WTC11 (cell line): ENCODE data around the gene MPPE1. TPM values are rescaled to one million over a fixed set of nuclear protein-coding genes. Genes with fewer than 3 reads are reported as not detected.
A peak's percentile ranks its signal among the peaks of the same experiment; 100 is the strongest.

ENCODE experiments used
- ATAC-seq: fragments of 200-7000 bp; cut with Tn5 transposase; 2 replicates; pipeline ENCODE4 v1.10.0; 2021; ENCODE audit warnings: mild to moderate bottlenecking, moderate library complexity
- CTCF ChIA-PET: fragments of 300-600 bp; sonication (Branson Sonifier 250); formaldehyde crosslinking; loops from one replicate; lab custom pipeline; 2021; ENCODE audit warnings: antibody characterized with exemption; lab: Charles Lee
- POLR2A ChIA-PET: fragments of 350-600 bp; sonication (Branson Sonifier 250); formaldehyde crosslinking; loops from one replicate; lab custom pipeline; 2021; ENCODE audit warnings: antibody characterized with exemption; lab: Charles Lee
- DNase-seq: peaks from one replicate; pipeline ENCODE4 v3.0.0; 2021; ENCODE audit warnings: low spot score
- H3K27ac Mint-ChIP-seq: 2 replicates; pipeline ENCODE4 v1.8.0; 2021; ENCODE audit warnings: mixed read lengths
- H3K27me3 Mint-ChIP-seq: 2 replicates; pipeline ENCODE4 v1.8.0; 2021; ENCODE audit warnings: low read depth, mild to moderate bottlenecking, moderate library complexity, mixed read lengths
- H3K36me3 Mint-ChIP-seq: 2 replicates; pipeline ENCODE4 v1.8.0; 2021; ENCODE audit warnings: mixed read lengths
- H3K4me1 Mint-ChIP-seq: 2 replicates; pipeline ENCODE4 v1.8.0; 2022; ENCODE audit warnings: mixed read lengths
- H3K4me3 Mint-ChIP-seq: 2 replicates; pipeline ENCODE4 v1.8.0; 2021; ENCODE audit warnings: mild to moderate bottlenecking, moderate library complexity, mixed read lengths
- H3K9me3 Mint-ChIP-seq: 2 replicates; pipeline ENCODE4 v1.8.0; 2021; ENCODE audit warnings: mixed read lengths
- KAT7 ChIP-seq: sonication (generic); formaldehyde crosslinking; IDR thresholded peaks from 2 replicates; pipeline ENCODE4 v1.8.1; 2023; ENCODE audit warnings: missing genetic modification reagents, mild to moderate bottlenecking, borderline replicate concordance
- MXD4 ChIP-seq: fragments of 250-450 bp; sonication (Bioruptor Pico); IDR thresholded peaks from 2 replicates; pipeline ENCODE4 v1.8.0; 2021; ENCODE audit warnings: mild to moderate bottlenecking, moderate library complexity, borderline replicate concordance
- PRRX2 ChIP-seq: fragments of 250-450 bp; sonication (Bioruptor Pico); IDR thresholded peaks from 2 replicates; pipeline ENCODE4 v1.8.0; 2021; ENCODE audit warnings: mild to moderate bottlenecking
- ZNF232 ChIP-seq: sonication (generic); formaldehyde crosslinking; IDR thresholded peaks from 2 replicates; pipeline ENCODE4 v1.8.0; 2022; ENCODE audit warnings: mild to moderate bottlenecking, missing genetic modification reagents
- ZNF423 ChIP-seq: fragments of 250-450 bp; sonication (Bioruptor Pico); IDR thresholded peaks from 2 replicates; pipeline ENCODE4 v2.1.2; 2022; ENCODE audit warnings: mild to moderate bottlenecking, moderate library complexity
- total RNA-seq: library from RNA; stranded (reverse); gene quantifications from 3 replicates; pipeline ENCODE4 v1.2.3, GENCODE V29; 2021
- TF ChIP-seq, protein P1 (sequence below): sonication (generic); formaldehyde crosslinking; IDR thresholded peaks from 2 replicates; pipeline ENCODE4 v1.8.0; 2023; ENCODE audit warnings: mild to moderate bottlenecking, missing genetic modification reagents
- TF ChIP-seq, protein P2 (sequence below): sonication (generic); formaldehyde crosslinking; IDR thresholded peaks from 2 replicates; pipeline ENCODE4 v1.8.0; 2023; ENCODE audit warnings: missing genetic modification reagents, mild to moderate bottlenecking, borderline replicate concordance
- TF ChIP-seq, protein P3 (sequence below): sonication (generic); formaldehyde crosslinking; IDR thresholded peaks from 2 replicates; pipeline ENCODE4 v1.8.1; 2022; ENCODE audit warnings: low read depth, missing genetic modification reagents, borderline replicate concordance
- TF ChIP-seq, protein P4 (sequence below): fragments of 250-450 bp; sonication (Bioruptor Pico); conservative IDR thresholded peaks from 2 replicates; pipeline ENCODE4 v1.9.0; 2021; ENCODE audit warnings: mild to moderate bottlenecking
- TF ChIP-seq, protein P5 (sequence below): sonication (generic); formaldehyde crosslinking; IDR thresholded peaks from 2 replicates; pipeline ENCODE4 v1.8.0; 2022; ENCODE audit warnings: missing genetic modification reagents
- TF ChIP-seq, protein P6 (sequence below): sonication (generic); formaldehyde crosslinking; IDR thresholded peaks from 2 replicates; pipeline ENCODE4 v1.8.0; 2022; ENCODE audit warnings: mild to moderate bottlenecking, missing genetic modification reagents

The MPPE1 gene
- total RNA-seq, 1 experiment from 2014 or later: 29.1 TPM

DNA sequence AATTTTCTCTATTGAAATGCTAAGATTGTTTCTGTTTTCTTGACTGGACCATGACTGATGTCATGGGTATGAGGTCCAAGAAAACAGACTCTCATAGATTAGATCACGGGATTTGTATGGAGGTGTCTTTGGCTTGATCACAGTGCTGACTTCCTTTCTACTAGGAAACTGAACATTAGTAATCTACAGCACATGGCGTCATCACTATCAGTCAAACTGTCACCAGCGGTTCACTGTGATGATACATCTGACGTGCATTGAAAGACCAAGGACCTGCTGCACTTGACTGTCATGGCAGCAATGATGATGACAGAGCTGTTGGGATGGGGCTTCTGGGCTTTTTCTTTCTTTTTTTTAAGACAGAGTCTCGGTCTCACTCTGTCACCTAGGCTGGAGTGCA is 45.0 kb upstream of the MPPE1 start:
- peaks cover 15% of the 10 kb centered on the region for H3K9me3 Mint-ChIP-seq
- DNase-seq (no peak), ATAC-seq (no peak)
- no peak overlapping the region for H3K4me3 Mint-ChIP-seq
- no peak for TF ChIP-seq ZNF232 (CRISPR knock-in tag)
- TF ChIP-seq, protein P1, sequence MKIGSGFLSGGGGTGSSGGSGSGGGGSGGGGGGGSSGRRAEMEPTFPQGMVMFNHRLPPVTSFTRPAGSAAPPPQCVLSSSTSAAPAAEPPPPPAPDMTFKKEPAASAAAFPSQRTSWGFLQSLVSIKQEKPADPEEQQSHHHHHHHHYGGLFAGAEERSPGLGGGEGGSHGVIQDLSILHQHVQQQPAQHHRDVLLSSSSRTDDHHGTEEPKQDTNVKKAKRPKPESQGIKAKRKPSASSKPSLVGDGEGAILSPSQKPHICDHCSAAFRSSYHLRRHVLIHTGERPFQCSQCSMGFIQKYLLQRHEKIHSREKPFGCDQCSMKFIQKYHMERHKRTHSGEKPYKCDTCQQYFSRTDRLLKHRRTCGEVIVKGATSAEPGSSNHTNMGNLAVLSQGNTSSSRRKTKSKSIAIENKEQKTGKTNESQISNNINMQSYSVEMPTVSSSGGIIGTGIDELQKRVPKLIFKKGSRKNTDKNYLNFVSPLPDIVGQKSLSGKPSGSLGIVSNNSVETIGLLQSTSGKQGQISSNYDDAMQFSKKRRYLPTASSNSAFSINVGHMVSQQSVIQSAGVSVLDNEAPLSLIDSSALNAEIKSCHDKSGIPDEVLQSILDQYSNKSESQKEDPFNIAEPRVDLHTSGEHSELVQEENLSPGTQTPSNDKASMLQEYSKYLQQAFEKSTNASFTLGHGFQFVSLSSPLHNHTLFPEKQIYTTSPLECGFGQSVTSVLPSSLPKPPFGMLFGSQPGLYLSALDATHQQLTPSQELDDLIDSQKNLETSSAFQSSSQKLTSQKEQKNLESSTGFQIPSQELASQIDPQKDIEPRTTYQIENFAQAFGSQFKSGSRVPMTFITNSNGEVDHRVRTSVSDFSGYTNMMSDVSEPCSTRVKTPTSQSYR (CRISPR knock-in tag): no peak
- ChIA-PET POLR2A (no interaction called here), CTCF (interaction anchor here (0.7 to 2.1 kb wide), 2 partner anchors 42 to 206 kb away, joined by 3 to 8 read pairs; no protein-coding TSS in a partner anchor)
- H3K4me1 Mint-ChIP-seq: peaks cover 37% of the 10 kb centered on the region
- H3K36me3 Mint-ChIP-seq: peaks cover 15% of the 10 kb centered on the region
- H3K27ac Mint-ChIP-seq: no peak overlapping the region
- H3K27me3 Mint-ChIP-seq: no peaks in the 10 kb centered on the region; the same call in 1 of the 2 replicates

DNA sequence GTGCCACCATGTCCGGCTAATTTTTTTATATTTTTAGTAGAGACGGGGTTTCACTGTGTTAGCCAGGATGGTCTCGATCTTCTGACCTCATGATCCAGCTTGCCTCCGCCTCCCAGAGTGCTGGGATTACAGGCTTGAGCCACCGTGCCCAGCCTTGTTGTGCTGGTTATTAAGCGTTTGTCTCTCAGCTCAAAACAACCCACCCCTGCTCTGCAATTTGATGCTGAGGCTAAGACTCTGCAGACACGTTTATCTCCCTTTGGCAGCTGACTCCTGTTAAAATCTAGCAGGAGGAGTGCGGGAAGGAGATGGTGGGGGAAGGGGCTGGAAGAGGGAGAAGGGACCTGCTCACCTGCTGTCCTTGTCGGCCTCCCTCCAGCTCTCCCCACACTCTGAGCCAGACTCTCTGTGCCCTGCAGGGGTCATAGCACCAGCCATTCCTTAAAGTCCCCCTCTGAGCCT is 43.3 kb upstream of the MPPE1 start:
- Mint-ChIP-seq H3K9me3 (peaks cover under 1% of the 10 kb centered on the region; the same call in 1 of the 2 replicates), H3K4me1 (peaks cover 40% of the 10 kb centered on the region), H3K27me3 (no peaks in the 10 kb centered on the region), H3K27ac (peak overlapping the region; percentile 73; the same call in 1 of the 2 replicates), H3K4me3 (no peak overlapping the region), H3K36me3 (peaks cover under 1% of the 10 kb centered on the region)
- ATAC-seq (no peak; the same call in 1 of the 2 replicates), DNase-seq (peak; percentile 16)
- POLR2A ChIA-PET: interaction anchor here (1.1 kb wide), 1 partner anchor 30 kb away, joined by 8 read pairs; the partner anchor contains the start of gene IMPA2
- CTCF ChIA-PET: interaction anchor here (0.5 to 2.1 kb wide), 6 partner anchors 14 to 1889 kb away, joined by 5 to 12 read pairs (median 7); partner anchors contain the start of gene IMPA2
- TF ChIP-seq, protein P2, sequence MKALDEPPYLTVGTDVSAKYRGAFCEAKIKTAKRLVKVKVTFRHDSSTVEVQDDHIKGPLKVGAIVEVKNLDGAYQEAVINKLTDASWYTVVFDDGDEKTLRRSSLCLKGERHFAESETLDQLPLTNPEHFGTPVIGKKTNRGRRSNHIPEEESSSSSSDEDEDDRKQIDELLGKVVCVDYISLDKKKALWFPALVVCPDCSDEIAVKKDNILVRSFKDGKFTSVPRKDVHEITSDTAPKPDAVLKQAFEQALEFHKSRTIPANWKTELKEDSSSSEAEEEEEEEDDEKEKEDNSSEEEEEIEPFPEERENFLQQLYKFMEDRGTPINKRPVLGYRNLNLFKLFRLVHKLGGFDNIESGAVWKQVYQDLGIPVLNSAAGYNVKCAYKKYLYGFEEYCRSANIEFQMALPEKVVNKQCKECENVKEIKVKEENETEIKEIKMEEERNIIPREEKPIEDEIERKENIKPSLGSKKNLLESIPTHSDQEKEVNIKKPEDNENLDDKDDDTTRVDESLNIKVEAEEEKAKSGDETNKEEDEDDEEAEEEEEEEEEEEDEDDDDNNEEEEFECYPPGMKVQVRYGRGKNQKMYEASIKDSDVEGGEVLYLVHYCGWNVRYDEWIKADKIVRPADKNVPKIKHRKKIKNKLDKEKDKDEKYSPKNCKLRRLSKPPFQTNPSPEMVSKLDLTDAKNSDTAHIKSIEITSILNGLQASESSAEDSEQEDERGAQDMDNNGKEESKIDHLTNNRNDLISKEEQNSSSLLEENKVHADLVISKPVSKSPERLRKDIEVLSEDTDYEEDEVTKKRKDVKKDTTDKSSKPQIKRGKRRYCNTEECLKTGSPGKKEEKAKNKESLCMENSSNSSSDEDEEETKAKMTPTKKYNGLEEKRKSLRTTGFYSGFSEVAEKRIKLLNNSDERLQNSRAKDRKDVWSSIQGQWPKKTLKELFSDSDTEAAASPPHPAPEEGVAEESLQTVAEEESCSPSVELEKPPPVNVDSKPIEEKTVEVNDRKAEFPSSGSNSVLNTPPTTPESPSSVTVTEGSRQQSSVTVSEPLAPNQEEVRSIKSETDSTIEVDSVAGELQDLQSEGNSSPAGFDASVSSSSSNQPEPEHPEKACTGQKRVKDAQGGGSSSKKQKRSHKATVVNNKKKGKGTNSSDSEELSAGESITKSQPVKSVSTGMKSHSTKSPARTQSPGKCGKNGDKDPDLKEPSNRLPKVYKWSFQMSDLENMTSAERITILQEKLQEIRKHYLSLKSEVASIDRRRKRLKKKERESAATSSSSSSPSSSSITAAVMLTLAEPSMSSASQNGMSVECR (CRISPR knock-in tag): no peak
- TF ChIP-seq, protein P3, sequence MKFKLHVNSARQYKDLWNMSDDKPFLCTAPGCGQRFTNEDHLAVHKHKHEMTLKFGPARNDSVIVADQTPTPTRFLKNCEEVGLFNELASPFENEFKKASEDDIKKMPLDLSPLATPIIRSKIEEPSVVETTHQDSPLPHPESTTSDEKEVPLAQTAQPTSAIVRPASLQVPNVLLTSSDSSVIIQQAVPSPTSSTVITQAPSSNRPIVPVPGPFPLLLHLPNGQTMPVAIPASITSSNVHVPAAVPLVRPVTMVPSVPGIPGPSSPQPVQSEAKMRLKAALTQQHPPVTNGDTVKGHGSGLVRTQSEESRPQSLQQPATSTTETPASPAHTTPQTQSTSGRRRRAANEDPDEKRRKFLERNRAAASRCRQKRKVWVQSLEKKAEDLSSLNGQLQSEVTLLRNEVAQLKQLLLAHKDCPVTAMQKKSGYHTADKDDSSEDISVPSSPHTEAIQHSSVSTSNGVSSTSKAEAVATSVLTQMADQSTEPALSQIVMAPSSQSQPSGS (CRISPR knock-in tag): no peak
- TF ChIP-seq PRRX2 (CRISPR knock-in tag): no peak
- no peak for TF ChIP-seq ZNF232 (CRISPR knock-in tag)
- TF ChIP-seq, protein P4, sequence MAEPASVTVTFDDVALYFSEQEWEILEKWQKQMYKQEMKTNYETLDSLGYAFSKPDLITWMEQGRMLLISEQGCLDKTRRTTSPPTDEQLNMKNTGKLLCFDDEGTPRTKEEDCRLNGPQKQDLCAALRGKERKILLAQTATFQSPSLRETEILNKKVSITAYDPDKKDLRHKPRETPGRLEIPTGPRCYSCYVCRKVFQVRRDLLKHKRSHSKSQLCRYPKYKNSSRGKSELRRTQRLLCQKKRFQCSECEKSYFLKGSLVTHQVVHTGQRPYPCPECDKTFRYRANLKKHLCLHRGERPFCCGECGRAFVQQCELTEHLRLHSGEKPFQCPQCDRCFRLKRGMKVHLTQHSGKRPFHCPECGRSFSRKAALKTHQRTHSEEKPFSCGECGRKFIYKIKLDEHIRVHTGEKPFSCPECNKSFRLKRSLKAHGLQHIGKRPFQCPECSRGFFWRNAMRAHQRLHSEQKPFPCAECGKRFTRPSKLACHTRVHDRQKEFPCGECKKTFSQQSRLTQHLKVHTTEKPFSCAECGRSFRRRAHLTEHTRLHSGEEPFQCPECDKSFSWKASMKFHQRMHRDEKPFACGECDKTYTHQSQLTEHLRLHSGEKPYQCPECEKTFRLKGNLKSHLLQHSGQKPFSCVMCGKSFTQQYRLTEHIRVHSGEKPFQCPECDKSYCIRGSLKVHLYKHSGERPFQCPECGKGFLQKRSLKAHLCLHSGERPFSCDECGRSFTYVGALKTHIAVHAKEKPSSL (CRISPR knock-in tag): no peak
- TF ChIP-seq MXD4 (CRISPR knock-in tag): no peak
- TF ChIP-seq KAT7 (CRISPR knock-in tag): no peak
- no peak for TF ChIP-seq ZNF423
- TF ChIP-seq, protein P5, sequence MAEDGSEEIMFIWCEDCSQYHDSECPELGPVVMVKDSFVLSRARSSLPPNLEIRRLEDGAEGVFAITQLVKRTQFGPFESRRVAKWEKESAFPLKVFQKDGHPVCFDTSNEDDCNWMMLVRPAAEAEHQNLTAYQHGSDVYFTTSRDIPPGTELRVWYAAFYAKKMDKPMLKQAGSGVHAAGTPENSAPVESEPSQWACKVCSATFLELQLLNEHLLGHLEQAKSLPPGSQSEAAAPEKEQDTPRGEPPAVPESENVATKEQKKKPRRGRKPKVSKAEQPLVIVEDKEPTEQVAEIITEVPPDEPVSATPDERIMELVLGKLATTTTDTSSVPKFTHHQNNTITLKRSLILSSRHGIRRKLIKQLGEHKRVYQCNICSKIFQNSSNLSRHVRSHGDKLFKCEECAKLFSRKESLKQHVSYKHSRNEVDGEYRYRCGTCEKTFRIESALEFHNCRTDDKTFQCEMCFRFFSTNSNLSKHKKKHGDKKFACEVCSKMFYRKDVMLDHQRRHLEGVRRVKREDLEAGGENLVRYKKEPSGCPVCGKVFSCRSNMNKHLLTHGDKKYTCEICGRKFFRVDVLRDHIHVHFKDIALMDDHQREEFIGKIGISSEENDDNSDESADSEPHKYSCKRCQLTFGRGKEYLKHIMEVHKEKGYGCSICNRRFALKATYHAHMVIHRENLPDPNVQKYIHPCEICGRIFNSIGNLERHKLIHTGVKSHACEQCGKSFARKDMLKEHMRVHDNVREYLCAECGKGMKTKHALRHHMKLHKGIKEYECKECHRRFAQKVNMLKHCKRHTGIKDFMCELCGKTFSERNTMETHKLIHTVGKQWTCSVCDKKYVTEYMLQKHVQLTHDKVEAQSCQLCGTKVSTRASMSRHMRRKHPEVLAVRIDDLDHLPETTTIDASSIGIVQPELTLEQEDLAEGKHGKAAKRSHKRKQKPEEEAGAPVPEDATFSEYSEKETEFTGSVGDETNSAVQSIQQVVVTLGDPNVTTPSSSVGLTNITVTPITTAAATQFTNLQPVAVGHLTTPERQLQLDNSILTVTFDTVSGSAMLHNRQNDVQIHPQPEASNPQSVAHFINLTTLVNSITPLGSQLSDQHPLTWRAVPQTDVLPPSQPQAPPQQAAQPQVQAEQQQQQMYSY (CRISPR knock-in tag): no peak
- TF ChIP-seq, protein P6, sequence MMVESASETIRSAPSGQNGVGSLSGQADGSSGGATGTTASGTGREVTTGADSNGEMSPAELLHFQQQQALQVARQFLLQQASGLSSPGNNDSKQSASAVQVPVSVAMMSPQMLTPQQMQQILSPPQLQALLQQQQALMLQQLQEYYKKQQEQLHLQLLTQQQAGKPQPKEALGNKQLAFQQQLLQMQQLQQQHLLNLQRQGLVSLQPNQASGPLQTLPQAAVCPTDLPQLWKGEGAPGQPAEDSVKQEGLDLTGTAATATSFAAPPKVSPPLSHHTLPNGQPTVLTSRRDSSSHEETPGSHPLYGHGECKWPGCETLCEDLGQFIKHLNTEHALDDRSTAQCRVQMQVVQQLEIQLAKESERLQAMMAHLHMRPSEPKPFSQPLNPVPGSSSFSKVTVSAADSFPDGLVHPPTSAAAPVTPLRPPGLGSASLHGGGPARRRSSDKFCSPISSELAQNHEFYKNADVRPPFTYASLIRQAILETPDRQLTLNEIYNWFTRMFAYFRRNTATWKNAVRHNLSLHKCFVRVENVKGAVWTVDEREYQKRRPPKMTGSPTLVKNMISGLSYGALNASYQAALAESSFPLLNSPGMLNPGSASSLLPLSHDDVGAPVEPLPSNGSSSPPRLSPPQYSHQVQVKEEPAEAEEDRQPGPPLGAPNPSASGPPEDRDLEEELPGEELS (CRISPR knock-in tag): no peak
